ENCODE data around the gene PRPF6. TPM values are rescaled to one million over a fixed set of nuclear protein-coding genes. Genes with fewer than 3 reads are reported as not detected.

The PRPF6 gene
- total RNA-seq, 2 donors from 2014 or later, result 42.3 to 52.1 TPM

- Histone ChIP-seq H3K4me3 (no peak overlapping the region), H3K36me3 (replicated peaks in 1 of 2; ENCODE audit: insufficient read depth in 1 of 2, low read depth in 2 of 2) (no peaks in the 10 kb centered on the region), H3K27me3 (no peaks in the 10 kb centered on the region), H3K27ac (no peak overlapping the region), H3K4me1 (no peaks in the 10 kb centered on the region), H3K9me3 (no peaks in the 10 kb centered on the region)
- ATAC-seq (no peak), DNase-seq (no peak)
- 83% methylated on average over 12 to 29 of the region's 30 CpGs for WGBS, 2 donors
- TF ChIP-seq CTCF (IDR thresholded peaks at IDR 0.05), result no peak
- TF ChIP-seq POLR2A (IDR thresholded peaks at IDR 0.05), result no peak
- intact Hi-C loops (cut with DNase I), result no loop called here
Observed at GRCh38 chr20:64071341-64072332, 90.7 kb downstream of the PRPF6 start.

GRCh38 chr20:64072498-64073063 lies 91.6 kb downstream of the PRPF6 start:
- no peak for ATAC-seq
- H3K27me3 ChIP-seq, result no peaks in the 10 kb centered on the region
- intact Hi-C loops (cut with DNase I), result no loop called here
- no peak overlapping the region for H3K4me3 ChIP-seq
- no peaks in the 10 kb centered on the region for H3K36me3 ChIP-seq (replicated peaks in 1 of 2; ENCODE audit: insufficient read depth in 1 of 2, low read depth in 2 of 2)
- TF ChIP-seq POLR2A (IDR thresholded peaks at IDR 0.05) (no peak), CTCF (IDR thresholded peaks at IDR 0.05) (no peak)
- 57 to 84% methylated on average over 1 to 14 of the region's 14 CpGs for WGBS, 2 donors
- no peak for DNase-seq
- no peaks in the 10 kb centered on the region for H3K4me1 ChIP-seq
- H3K27ac ChIP-seq, result no peak overlapping the region
- H3K9me3 ChIP-seq, result no peaks in the 10 kb centered on the region

GRCh38 chr20:64073476-64074183 lies 92.7 kb downstream of the PRPF6 start:
- ATAC-seq, result no peak
- 91 to 92% methylated on average over 30 to 31 of the region's 37 CpGs for WGBS, 2 donors
- peaks cover 7% of the 10 kb centered on the region for H3K4me1 ChIP-seq
- H3K27me3 ChIP-seq, result no peaks in the 10 kb centered on the region
- no peak for DNase-seq
- intact Hi-C loops (cut with DNase I), result no loop called here
- H3K27ac ChIP-seq, result no peak overlapping the region
- H3K36me3 ChIP-seq (replicated peaks in 1 of 2; ENCODE audit: insufficient read depth in 1 of 2, low read depth in 2 of 2), result no peaks in the 10 kb centered on the region
- H3K4me3 ChIP-seq, result no peak overlapping the region
- no peak for TF ChIP-seq POLR2A (IDR thresholded peaks at IDR 0.05)
- TF ChIP-seq CTCF (IDR thresholded peaks at IDR 0.05), result no peak
- no peaks in the 10 kb centered on the region for H3K9me3 ChIP-seq

GRCh38 chr20:64074184-64074789 lies 93.4 kb downstream of the PRPF6 start:
- DNase-seq (no peak), ATAC-seq (no peak)
- Histone ChIP-seq H3K27me3 (no peaks in the 10 kb centered on the region), H3K9me3 (no peaks in the 10 kb centered on the region), H3K36me3 (replicated peaks in 1 of 2; ENCODE audit: insufficient read depth in 1 of 2, low read depth in 2 of 2) (no peaks in the 10 kb centered on the region), H3K4me1 (peaks cover 14% of the 10 kb centered on the region), H3K27ac (no peak overlapping the region), H3K4me3 (no peak overlapping the region)
- no peak for TF ChIP-seq CTCF (IDR thresholded peaks at IDR 0.05)
- TF ChIP-seq POLR2A (IDR thresholded peaks at IDR 0.05), result no peak
- intact Hi-C loops (cut with DNase I), result no loop called here
- 91 to 93% methylated on average over 13 to 28 of the region's 28 CpGs for WGBS, 2 donors

All from body of pancreas (tissue), 4 donors.